Gastrocnemius medialis (tissue), 4 donors: Measurements from ENCODE around the gene SLC4A2.

ENCODE experiments used
- CTCF ChIP-seq, 5 experiments: fragments of 450-650 bp in 3 of 5; fragments of 200-600 bp in 2 of 5; sonication (generic) in 2 of 5; IDR thresholded peaks in 4 of 5; conservative IDR thresholded peaks in 1 of 5; 1 replicate in 4 of 5; 2 replicates in 1 of 5; pipeline ENCODE4 v1.5.1; 2016 to 2019; ENCODE audit warnings: antibody characterized with exemption in 5 of 5, mild to moderate bottlenecking in 3 of 5, moderate library complexity in 3 of 5
- POLR2A ChIP-seq, 2 donors: fragments of 450-650 bp; IDR thresholded peaks; one replicate each; pipeline ENCODE4 v1.6.1; 2017; ENCODE audit warnings: antibody characterized with exemption in 2 of 2, mild to moderate bottlenecking in 2 of 2, moderate library complexity in 2 of 2

- TF ChIP-seq POLR2A (IDR thresholded peaks at IDR 0.05) (no peak), CTCF (IDR thresholded peaks at IDR 0.05 in 4 of 5, conservative IDR thresholded peaks at IDR 0.05 in 1 of 5) (no peak)
Observed at GRCh38 chr7:151089893-151090730, 30.7 kb downstream of the SLC4A2 start.
